Fibroblast of skin of left quadriceps (primary cell): ENCODE results near the gene SCO2.
"Not testable (repeated sequence)": the region's sequence is repeated elsewhere in the genome, so short reads cannot be mapped to it uniquely, and the experiment has no call there.

ENCODE experiments used
- DNase-seq, 2 experiments: peaks; one replicate each; pipeline ENCODE4 v3.0.0-alpha.2; 2013; ENCODE audit warnings: low read depth in 2 of 2

Gene SCO2

GRCh38 chr22:50520184-50520583 lies 5.2 kb downstream of the SCO2 start:
- not testable (repeated sequence) for DNase-seq

GRCh38 chr22:50519151-50519550 lies 6.2 kb downstream of the SCO2 start:
- no peak for DNase-seq

- DNase-seq = no peak
Measured at GRCh38 chr22:50518606-50519005, 6.8 kb downstream of the SCO2 start.

- no peak for DNase-seq
Measured at GRCh38 chr22:50517495-50518260, 7.7 kb downstream of the SCO2 start.

GRCh38 chr22:50516891-50517290 lies 8.5 kb downstream of the SCO2 start:
- DNase-seq = no peak

- no peak for DNase-seq
Measured at GRCh38 chr22:50516068-50516467, 9.3 kb downstream of the SCO2 start.

- no peak for DNase-seq
Measured at GRCh38 chr22:50513175-50513574, 12.2 kb downstream of the SCO2 start.

- no peak for DNase-seq
Measured at GRCh38 chr22:50508897-50509296, 16.5 kb downstream of the SCO2 start.

- peak; percentile 93 to 94 for DNase-seq
Measured at GRCh38 chr22:50507991-50508884, 17.2 kb downstream of the SCO2 start, which contains the start of gene NCAPH2. Gene NCAPH2 (plus strand): TSS chr22:50508224. CDS start chr22:50508338, 114 bp downstream.

- DNase-seq = no peak
Measured at GRCh38 chr22:50507421-50507990, 17.9 kb downstream of the SCO2 start, which contains the start of gene LMF2. Gene LMF2 (minus strand): TSS chr22:50507702. CDS start chr22:50507675, 27 bp downstream.

- DNase-seq = no peak
Measured at GRCh38 chr22:50506611-50507420, 18.6 kb downstream of the SCO2 start.

GRCh38 chr22:50505776-50506610 lies 19.4 kb downstream of the SCO2 start:
- no peak for DNase-seq

GRCh38 chr22:50505276-50505775 lies 20.1 kb downstream of the SCO2 start:
- DNase-seq = no peak

- DNase-seq = no peak
Measured at GRCh38 chr22:50504369-50505211, 20.8 kb downstream of the SCO2 start.

- DNase-seq = no peak
Measured at GRCh38 chr22:50503475-50504145, 21.8 kb downstream of the SCO2 start.

- DNase-seq = no peak
Measured at GRCh38 chr22:50502628-50503474, 22.5 kb downstream of the SCO2 start.

GRCh38 chr22:50502096-50502495 lies 23.3 kb downstream of the SCO2 start:
- DNase-seq = no peak

- DNase-seq = no peak
Measured at GRCh38 chr22:50500452-50500851, 24.9 kb downstream of the SCO2 start.
